HEK293 (cell line): ENCODE data around the gene ARCN1.
A peak's percentile ranks its signal among the peaks of the same experiment; 100 is the strongest.

ENCODE experiments used
- CTCF ChIA-PET: fragments of 350-600 bp; formaldehyde crosslinking; extraction: SDS; loops from one replicate; lab custom pipeline; 2021; ENCODE audit warnings: antibody characterized with exemption; lab: Yijun Ruan, JAX
- POLR2A ChIA-PET: fragments of 300-600 bp; formaldehyde crosslinking; extraction: SDS; loops from one replicate; lab custom pipeline; 2020; ENCODE audit warnings: antibody characterized with exemption, inconsistent platforms; lab: Yijun Ruan, JAX
- H3K27ac ChIP-seq: fragments of 200-500 bp; sonication (Bioruptor generic); 2 replicates; pipeline ENCODE4 v1.5.1; 2014; ENCODE audit warnings: low read depth, low read length, control low read depth, inconsistent platforms; ENCODE audit errors: extremely low read depth
- H3K36me3 ChIP-seq, 2 experiments: fragments of 200-500 bp in 1 of 2; sonication (Bioruptor generic) in 1 of 2; 1 replicate in 1 of 2; 2 replicates in 1 of 2; pipeline ENCODE4 v1.5.1; 2014 to 2017; ENCODE audit warnings: inconsistent platforms in 2 of 2, low read length in 2 of 2; ENCODE audit not compliant: control insufficient read depth in 2 of 2, insufficient read depth in 1 of 2
- H3K4me1 ChIP-seq: fragments of 200-500 bp; sonication (Bioruptor generic); 2 replicates; pipeline ENCODE4 v1.5.1; 2014; ENCODE audit warnings: mild to moderate bottlenecking, low read length, inconsistent platforms; ENCODE audit not compliant: control insufficient read depth, insufficient read depth
- H3K4me3 ChIP-seq: 2 replicates; pipeline ENCODE4 v1.5.1; 2011; ENCODE audit warnings: low read depth, mild to moderate bottlenecking, control low read depth, low read length, moderate library complexity
- H3K9me3 ChIP-seq: fragments of 200-500 bp; sonication (Bioruptor generic); 2 replicates; pipeline ENCODE4 v1.5.1; 2014; ENCODE audit warnings: low read depth, low read length, inconsistent platforms; ENCODE audit not compliant: control insufficient read depth, insufficient read depth
- BCL11A ChIP-seq: fragments of 450-650 bp; formaldehyde crosslinking; IDR thresholded peaks from 2 replicates; pipeline ENCODE4 v1.5.1; 2016; ENCODE audit warnings: low read depth, missing biosample characterization, missing genetic modification characterization
- GLIS1 ChIP-seq: fragments of 450-650 bp; formaldehyde crosslinking; IDR thresholded peaks from 2 replicates; pipeline ENCODE4 v1.5.1; 2016; ENCODE audit warnings: missing biosample characterization, missing genetic modification characterization
- KLF1 ChIP-seq: fragments of 450-650 bp; formaldehyde crosslinking; IDR thresholded peaks from 2 replicates; pipeline ENCODE4 v1.5.1; 2016; ENCODE audit warnings: missing biosample characterization, missing genetic modification characterization
- KLF16 ChIP-seq: fragments of 450-650 bp; formaldehyde crosslinking; IDR thresholded peaks from 2 replicates; pipeline ENCODE4 v1.5.1; 2017; ENCODE audit warnings: missing biosample characterization, missing genetic modification characterization
- KLF17 ChIP-seq: fragments of 450-650 bp; formaldehyde crosslinking; IDR thresholded peaks from 2 replicates; pipeline ENCODE4 v1.5.1; 2016; ENCODE audit warnings: missing biosample characterization, missing genetic modification characterization
- KLF7 ChIP-seq: fragments of 450-650 bp; formaldehyde crosslinking; IDR thresholded peaks from 2 replicates; pipeline ENCODE4 v1.5.1; 2016; ENCODE audit warnings: missing biosample characterization, missing genetic modification characterization, borderline replicate concordance
- KLF9 ChIP-seq: fragments of 450-650 bp; formaldehyde crosslinking; IDR thresholded peaks from 2 replicates; pipeline ENCODE4 v1.5.1; 2016; ENCODE audit warnings: missing biosample characterization, missing genetic modification characterization, low read depth
- OVOL3 ChIP-seq: fragments of 450-650 bp; formaldehyde crosslinking; IDR thresholded peaks from 2 replicates; pipeline ENCODE4 v1.5.1; 2016; ENCODE audit warnings: missing biosample characterization, missing genetic modification characterization
- PATZ1 ChIP-seq: fragments of 450-650 bp; formaldehyde crosslinking; IDR thresholded peaks from 2 replicates; pipeline ENCODE4 v1.5.1; 2016; ENCODE audit warnings: missing biosample characterization, missing genetic modification characterization
- PRDM10 ChIP-seq: fragments of 450-650 bp; formaldehyde crosslinking; IDR thresholded peaks from 2 replicates; pipeline ENCODE4 v1.5.1; 2016; ENCODE audit warnings: missing biosample characterization, missing genetic modification characterization
- SP7 ChIP-seq: fragments of 450-650 bp; formaldehyde crosslinking; IDR thresholded peaks from 2 replicates; pipeline ENCODE4 v1.5.1; 2016; ENCODE audit warnings: missing biosample characterization, missing genetic modification characterization
- ZBTB17 ChIP-seq: fragments of 450-650 bp; formaldehyde crosslinking; IDR thresholded peaks from 2 replicates; pipeline ENCODE4 v1.5.1; 2016; ENCODE audit warnings: missing biosample characterization, missing genetic modification characterization
- ZBTB20 ChIP-seq: fragments of 450-650 bp; formaldehyde crosslinking; IDR thresholded peaks from 2 replicates; pipeline ENCODE4 v1.5.1; 2016; ENCODE audit warnings: missing biosample characterization, missing genetic modification characterization
- ZBTB21 ChIP-seq: fragments of 450-650 bp; formaldehyde crosslinking; IDR thresholded peaks from 2 replicates; pipeline ENCODE4 v1.5.1; 2017; ENCODE audit warnings: missing biosample characterization, missing genetic modification characterization
- ZBTB7A ChIP-seq: fragments of 450-650 bp; formaldehyde crosslinking; IDR thresholded peaks from 2 replicates; pipeline ENCODE4 v1.5.1; 2016; ENCODE audit warnings: low read depth, missing biosample characterization, missing genetic modification characterization
- ZBTB8A ChIP-seq: fragments of 450-650 bp; formaldehyde crosslinking; IDR thresholded peaks from 2 replicates; pipeline ENCODE4 v1.5.1; 2016; ENCODE audit warnings: missing biosample characterization, missing genetic modification characterization
- ZEB2 ChIP-seq: fragments of 450-650 bp; formaldehyde crosslinking; IDR thresholded peaks from 2 replicates; pipeline ENCODE4 v1.5.1; 2016; ENCODE audit warnings: missing biosample characterization, missing genetic modification characterization
- ZIC2 ChIP-seq: fragments of 450-650 bp; formaldehyde crosslinking; IDR thresholded peaks from 2 replicates; pipeline ENCODE4 v1.5.1; 2016; ENCODE audit warnings: missing biosample characterization, missing genetic modification characterization
- ZNF157 ChIP-seq: fragments of 450-650 bp; formaldehyde crosslinking; IDR thresholded peaks from 2 replicates; pipeline ENCODE4 v1.5.1; 2016; ENCODE audit warnings: missing biosample characterization, missing genetic modification characterization
- ZNF2 ChIP-seq: fragments of 450-650 bp; formaldehyde crosslinking; IDR thresholded peaks from 2 replicates; pipeline ENCODE4 v1.5.1; 2016; ENCODE audit warnings: missing biosample characterization, missing genetic modification characterization
- ZNF239 ChIP-seq: fragments of 450-650 bp; formaldehyde crosslinking; IDR thresholded peaks from 2 replicates; pipeline ENCODE4 v1.5.1; 2016; ENCODE audit warnings: missing biosample characterization, missing genetic modification characterization
- ZNF292 ChIP-seq: fragments of 450-650 bp; formaldehyde crosslinking; IDR thresholded peaks from 2 replicates; pipeline ENCODE4 v1.5.1; 2016; ENCODE audit warnings: low read depth, missing biosample characterization, missing genetic modification characterization, borderline replicate concordance
- ZNF324 ChIP-seq: fragments of 450-650 bp; formaldehyde crosslinking; IDR thresholded peaks from 2 replicates; pipeline ENCODE4 v1.5.1; 2016; ENCODE audit warnings: missing biosample characterization, missing genetic modification characterization
- ZNF366 ChIP-seq: fragments of 450-650 bp; formaldehyde crosslinking; conservative IDR thresholded peaks from 2 replicates; pipeline ENCODE4 v1.5.1; 2016; ENCODE audit warnings: missing biosample characterization, missing genetic modification characterization
- ZNF449 ChIP-seq: fragments of 450-650 bp; formaldehyde crosslinking; IDR thresholded peaks from 2 replicates; pipeline ENCODE4 v1.5.1; 2017; ENCODE audit warnings: missing biosample characterization, mild to moderate bottlenecking, missing genetic modification characterization, moderate library complexity
- ZNF626 ChIP-seq: fragments of 450-650 bp; sonication (Bioruptor Pico); formaldehyde crosslinking; IDR thresholded peaks from 2 replicates; pipeline ENCODE4 v1.5.1; 2018; ENCODE audit warnings: missing biosample characterization, missing genetic modification characterization, inconsistent platforms
- ZNF768 ChIP-seq: fragments of 450-650 bp; formaldehyde crosslinking; IDR thresholded peaks from 2 replicates; pipeline ENCODE4 v1.5.1; 2018; ENCODE audit warnings: missing biosample characterization, mild to moderate bottlenecking, missing genetic modification characterization
- ZSCAN23 ChIP-seq: fragments of 450-650 bp; formaldehyde crosslinking; IDR thresholded peaks from 2 replicates; pipeline ENCODE4 v1.5.1; 2016; ENCODE audit warnings: missing biosample characterization, missing genetic modification characterization
- TF ChIP-seq, protein P1 (sequence below): fragments of 450-650 bp; formaldehyde crosslinking; optimal IDR thresholded peaks from 2 replicates; pipeline ENCODE3; 2016; ENCODE audit warnings: missing biosample characterization, mild to moderate bottlenecking, missing genetic modification characterization

The ARCN1 gene

GRCh38 chr11:118610773-118611432 lies 38.7 kb downstream of the ARCN1 start:
- Histone ChIP-seq H3K4me3 (no peak overlapping the region), H3K36me3 (peaks cover 0 to 12% of the 10 kb centered on the region in 2 experiments; a peak in 1 of 3 replicates), H3K4me1 (no peaks in the 10 kb centered on the region), H3K27ac (no peak overlapping the region), H3K9me3 (no peaks in the 10 kb centered on the region)
- ChIA-PET POLR2A (interaction anchor here (0.7 to 8.0 kb wide), 4 partner anchors 10 to 387 kb away, joined by 3 to 72 read pairs (median 4); partner anchors contain the start of genes ARCN1 and CENATAC), CTCF (interaction anchor here (0.7 to 4.3 kb wide), 9 partner anchors 11 to 1566 kb away, joined by 3 to 31 read pairs (median 4); no protein-coding TSS in a partner anchor)
- no peak for TF ChIP-seq OVOL3 (tag by site-specific recombination)
- TF ChIP-seq KLF16 (tag by site-specific recombination): no peak
- peak; percentile 54; the same call in 1 of the 2 replicates for TF ChIP-seq ZNF449 (tag by site-specific recombination)
- TF ChIP-seq ZEB2 (tag by site-specific recombination): peak; percentile 67
- TF ChIP-seq ZNF626 (tag by site-specific recombination): no peak
- TF ChIP-seq ZBTB21 (tag by site-specific recombination): no peak
- no peak for TF ChIP-seq ZNF157
- 0 out of 2 replicates have a peak, but pooled peaks have one; percentile 28 for TF ChIP-seq PATZ1 (tag by site-specific recombination)
- TF ChIP-seq, protein P1, sequence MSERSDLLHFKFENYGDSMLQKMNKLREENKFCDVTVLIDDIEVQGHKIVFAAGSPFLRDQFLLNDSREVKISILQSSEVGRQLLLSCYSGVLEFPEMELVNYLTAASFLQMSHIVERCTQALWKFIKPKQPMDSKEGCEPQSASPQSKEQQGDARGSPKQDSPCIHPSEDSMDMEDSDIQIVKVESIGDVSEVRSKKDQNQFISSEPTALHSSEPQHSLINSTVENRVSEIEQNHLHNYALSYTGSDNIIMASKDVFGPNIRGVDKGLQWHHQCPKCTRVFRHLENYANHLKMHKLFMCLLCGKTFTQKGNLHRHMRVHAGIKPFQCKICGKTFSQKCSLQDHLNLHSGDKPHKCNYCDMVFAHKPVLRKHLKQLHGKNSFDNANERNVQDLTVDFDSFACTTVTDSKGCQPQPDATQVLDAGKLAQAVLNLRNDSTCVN: peak; percentile 27
- no peak for TF ChIP-seq ZSCAN23 (tag by site-specific recombination)
- no peak for TF ChIP-seq KLF9 (tag by site-specific recombination)
- peak; percentile 59 for TF ChIP-seq GLIS1 (tag by site-specific recombination)
- peak; percentile 34; the same call in 1 of the 2 replicates for TF ChIP-seq ZNF2 (tag by site-specific recombination)
- 0 out of 2 replicates have a peak, but pooled peaks have one; percentile 11 for TF ChIP-seq ZBTB8A
- TF ChIP-seq KLF7: peak; percentile 31; the same call in 1 of the 2 replicates
- TF ChIP-seq ZNF768 (tag by site-specific recombination): no peak
- TF ChIP-seq SP7 (tag by site-specific recombination): peak; percentile 53; the same call in 1 of the 2 replicates
- no peak for TF ChIP-seq ZIC2 (tag by site-specific recombination)
- peak; percentile 49 for TF ChIP-seq ZBTB17 (tag by site-specific recombination)
- no peak for TF ChIP-seq ZBTB7A (tag by site-specific recombination)
- TF ChIP-seq ZNF239 (tag by site-specific recombination): no peak
- TF ChIP-seq KLF17: no peak
- TF ChIP-seq PRDM10 (tag by site-specific recombination): peak; percentile 47; the same call in 1 of the 2 replicates
- peak; percentile 27; the same call in 1 of the 2 replicates for TF ChIP-seq ZBTB20 (tag by site-specific recombination)
- peak; percentile 67; the same call in 1 of the 2 replicates for TF ChIP-seq BCL11A (tag by site-specific recombination)
- no peak for TF ChIP-seq ZNF292
- TF ChIP-seq ZNF324 (tag by site-specific recombination): peak; percentile 24; the same call in 1 of the 2 replicates
- TF ChIP-seq ZNF366: peak; percentile 55; the same call in 1 of the 2 replicates
- TF ChIP-seq KLF1 (tag by site-specific recombination): peak; percentile 36; the same call in 1 of the 2 replicates
